Panc1 (cell line): ENCODE results near the gene CACNA2D3. TPM values are rescaled to one million over a fixed set of nuclear protein-coding genes. Genes with fewer than 3 reads are reported as not detected.

ENCODE experiments used
- ATAC-seq: fragments of 200-7000 bp; cut with Tn5 transposase; 2 replicates; pipeline ENCODE4 v1.9.1; 2020; ENCODE audit warnings: mild to moderate bottlenecking, moderate library complexity
- BruUV-seq: library from RNA; stranded (reverse); fragments of 400-500 nt; replicated peaks from 2 replicates; lab custom pipeline; 2021; lab: Mats Ljungman, UMichigan
- CTCF ChIA-PET: fragments of 300-600 bp; sonication (Branson Sonifier 250); formaldehyde crosslinking; loops from one replicate; lab custom pipeline; 2022; ENCODE audit warnings: antibody characterized with exemption; lab: Charles Lee
- POLR2A ChIA-PET: fragments of 300-600 bp; sonication (Branson Sonifier 250); formaldehyde crosslinking; loops from one replicate; lab custom pipeline; 2022; ENCODE audit warnings: antibody characterized with exemption; lab: Charles Lee
- DNase-seq: peaks from one replicate; pipeline ENCODE4 v3.0.0-alpha.2; 2010; ENCODE audit warnings: low read depth, low spot score
- H3K27ac ChIP-seq: 2 replicates; pipeline ENCODE4 v1.5.1; 2011; ENCODE audit warnings: mild to moderate bottlenecking, low read length, inconsistent platforms
- H3K27me3 ChIP-seq: fragments of 200-500 bp; sonication (Bioruptor generic); 2 replicates; pipeline ENCODE4 v1.6.0; 2014; ENCODE audit warnings: low read length, inconsistent platforms; ENCODE audit not compliant: control insufficient read depth, insufficient read depth
- H3K36me3 ChIP-seq: fragments of 200-500 bp; sonication (Bioruptor generic); 2 replicates; pipeline ENCODE4 v1.5.1; 2014; ENCODE audit warnings: inconsistent platforms, mild to moderate bottlenecking, low read length, moderate library complexity; ENCODE audit not compliant: control insufficient read depth, insufficient read depth
- H3K4me1 ChIP-seq: 2 replicates; pipeline ENCODE4 v1.5.1; 2011; ENCODE audit warnings: inconsistent platforms, mild to moderate bottlenecking, low read length, moderate library complexity; ENCODE audit not compliant: control insufficient read depth, insufficient read depth
- H3K4me3 ChIP-seq, 2 experiments: 2 replicates each; pipeline ENCODE4 v1.5.1; 2011 to 2012; ENCODE audit warnings: low read depth in 2 of 2, low read length in 2 of 2, mild to moderate bottlenecking in 2 of 2, inconsistent platforms in 1 of 2, moderate library complexity in 1 of 2
- H3K9me3 ChIP-seq: fragments of 200-500 bp; sonication (Bioruptor generic); 2 replicates; pipeline ENCODE4 v1.5.1; 2014; ENCODE audit warnings: low read depth, mild to moderate bottlenecking, inconsistent platforms, low read length, moderate library complexity; ENCODE audit not compliant: control insufficient read depth, insufficient read depth
- CTCF ChIP-seq: fragments of 450-650 bp; IDR thresholded peaks from 2 replicates; pipeline ENCODE4 v1.5.1; 2017; ENCODE audit warnings: mild to moderate bottlenecking
- POLR2AphosphoS5 ChIP-seq: IDR thresholded peaks from 2 replicates; pipeline ENCODE4 v1.6.1; 2012; ENCODE audit warnings: mild to moderate bottlenecking, low read depth, low read length, moderate library complexity
- REST ChIP-seq, 2 experiments: IDR thresholded peaks; 2 replicates each; pipeline ENCODE4 v1.6.1; 2011 to 2012; ENCODE audit warnings: low read depth in 2 of 2, control low read depth in 1 of 2, low read length in 1 of 2, mild to moderate bottlenecking in 1 of 2, moderate library complexity in 1 of 2; ENCODE audit not compliant: insufficient read depth in 1 of 2
- SIN3A ChIP-seq: IDR thresholded peaks from 2 replicates; pipeline ENCODE4 v1.6.1; 2012; ENCODE audit warnings: low read depth, mild to moderate bottlenecking, low read length, moderate library complexity, borderline replicate concordance; ENCODE audit not compliant: insufficient read depth
- TCF7L2 ChIP-seq: IDR thresholded peaks from 2 replicates; pipeline ENCODE4 v1.6.1; 2011; ENCODE audit warnings: mild to moderate bottlenecking, low read depth, low read length, inconsistent platforms
- in situ Hi-C: cut with HindIII; loops from 2 replicates; pipeline ENCODE4 v1.10.0; 2016; ENCODE audit warnings: low sequenced_read_pairs, low pct_unique_long_range_greater_than_20kb
- intact Hi-C: fragments of 100-400 bp; cut with micrococcal nuclease; formaldehyde crosslinking; loops from one replicate; pipeline ENCODE4 v1.10.0; 2022; ENCODE audit not compliant: unreplicated experiment
- total RNA-seq: library from RNA; stranded (reverse); gene quantifications from one replicate; pipeline ENCODE4 v1.2.1, GENCODE V29; 2021; ENCODE audit not compliant: unreplicated experiment

Gene CACNA2D3
- total RNA-seq, 1 experiment from 2014 or later, result 0.41 TPM

GRCh38 chr3:54177816-54178215 lies 55.5 kb downstream of the CACNA2D3 start:
- CTCF ChIA-PET, result no interaction called here
- no peak for ATAC-seq
- in situ Hi-C loops (no loop called here), intact Hi-C loops (no loop called here)
- H3K27ac ChIP-seq, result no peak overlapping the region
- H3K9me3 ChIP-seq, result no peaks in the 10 kb centered on the region
- no peaks in the 10 kb centered on the region for H3K4me1 ChIP-seq
- BruUV-seq, result no TSS peak
- no peaks in the 10 kb centered on the region for H3K27me3 ChIP-seq
- no peak overlapping the region for H3K4me3 ChIP-seq
- TF ChIP-seq CTCF, result no peak
- TF ChIP-seq TCF7L2, result no peak
- TF ChIP-seq POLR2AphosphoS5, result no peak
- no peak for TF ChIP-seq SIN3A
- TF ChIP-seq REST (IDR thresholded peaks at IDR 0.05; ENCODE audit: insufficient read depth in 1 of 2, low read depth in 2 of 2, low read length in 1 of 2), result no peak
- DNase-seq, result no peak
- POLR2A ChIA-PET, result no interaction called here
- no peaks in the 10 kb centered on the region for H3K36me3 ChIP-seq

- CTCF ChIA-PET, result no interaction called here
- BruUV-seq, result no TSS peak
Measured at GRCh38 chr3:54178376-54178775, 56.0 kb downstream of the CACNA2D3 start.

More at GRCh38 chr3:54178376-54178775, 56.0 kb downstream of the CACNA2D3 start:
- Histone ChIP-seq H3K4me3 (no peak overlapping the region), H3K4me1 (no peaks in the 10 kb centered on the region), H3K36me3 (no peaks in the 10 kb centered on the region), H3K27me3 (no peaks in the 10 kb centered on the region), H3K9me3 (no peaks in the 10 kb centered on the region), H3K27ac (no peak overlapping the region)
- ATAC-seq (no peak), DNase-seq (no peak)
- POLR2A ChIA-PET, result no interaction called here
- no peak for TF ChIP-seq SIN3A
- no peak for TF ChIP-seq CTCF
- no peak for TF ChIP-seq TCF7L2
- no peak for TF ChIP-seq POLR2AphosphoS5
- intact Hi-C loops, result no loop called here
- in situ Hi-C loops, result no loop called here
